Measurements from ENCODE around the gene LMX1B. TPM values are rescaled to one million over a fixed set of nuclear protein-coding genes. Genes with fewer than 3 reads are reported as not detected.

The LMX1B gene
- total and polyA plus RNA-seq, 2 of the 4 experiments (the other 2 are of a cell fraction), result not detected

DNA sequence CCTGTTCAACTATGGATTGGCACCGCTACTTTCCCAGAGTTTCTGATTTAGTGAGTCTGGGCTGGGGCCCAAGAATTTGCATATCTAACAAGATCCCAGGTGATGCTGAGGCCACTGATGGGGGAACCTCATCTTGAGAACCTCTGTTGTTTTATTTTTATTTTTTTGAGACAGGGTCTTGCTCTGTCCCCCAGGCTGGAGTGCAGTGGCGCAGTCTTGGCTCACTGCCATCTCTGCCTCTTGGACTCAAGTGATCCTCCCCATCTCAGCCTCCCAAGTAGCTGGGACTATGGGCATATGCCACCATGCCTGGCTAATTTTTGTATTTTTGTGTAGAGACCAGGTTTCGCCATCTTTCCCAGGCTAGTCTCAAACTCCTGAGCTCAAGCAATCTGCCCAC is 35.7 kb downstream of the LMX1B start:
- Histone ChIP-seq H3K27me3 (ENCODE audit: control insufficient read depth, insufficient read depth, low read length) (peaks cover 95% of the 10 kb centered on the region), H4K5ac (ENCODE audit: low read depth, low read length) (no peak overlapping the region), H2BK120ac (ENCODE audit: low read depth, low read length) (no peak overlapping the region), H4K20me1 (ENCODE audit: insufficient read depth, low read length) (no peaks in the 10 kb centered on the region; the same call in 1 of the 2 replicates), H2BK20ac (ENCODE audit: low read depth, low read length) (no peak overlapping the region), H2BK5ac (ENCODE audit: low read depth, low read length, poor library complexity, severe bottlenecking) (no peak overlapping the region), H3K9me3 (ENCODE audit: control insufficient read depth, insufficient read depth, low read length) (no peaks in the 10 kb centered on the region), H3K4ac (ENCODE audit: low read depth, low read length) (no peak overlapping the region), H3K4me2 (ENCODE audit: low read depth, low read length) (no peak overlapping the region), H3K4me3 (ENCODE audit: insufficient read depth, low read depth, low read length) (no peak overlapping the region), H3K27ac (ENCODE audit: insufficient read depth, low read length) (no peak overlapping the region), H4K91ac (ENCODE audit: insufficient read depth, low read depth, low read length) (no peak overlapping the region), H4K8ac (ENCODE audit: low read depth in 2 of 2, low read length in 2 of 2) (no peak overlapping the region), H3K14ac (replicated peaks; ENCODE audit: low read depth, low read length) (no peak overlapping the region), H3K23ac (ENCODE audit: low read depth, low read length) (no peak overlapping the region), H2AK9ac (replicated peaks; ENCODE audit: low read depth, low read length, poor library complexity) (no peak overlapping the region), H2AK5ac (ENCODE audit: low read depth, low read length) (no peak overlapping the region), H3K36me3 (ENCODE audit: control insufficient read depth, insufficient read depth, low read length) (no peaks in the 10 kb centered on the region), H3K79me1 (ENCODE audit: low read depth in 1 of 2, low read length in 2 of 2) (no peaks in the 10 kb centered on the region), H3K18ac (ENCODE audit: low read depth, low read length) (no peak overlapping the region), H3K4me1 (ENCODE audit: control insufficient read depth, insufficient read depth, low read length) (no peaks in the 10 kb centered on the region), H2BK15ac (ENCODE audit: low read depth, low read length) (no peak overlapping the region), H2AFZ (replicated peaks; ENCODE audit: low read length, poor library complexity) (no peak overlapping the region), H3K9ac (ENCODE audit: low read depth, low read length) (no peak overlapping the region), H3K56ac (ENCODE audit: extremely low read depth, insufficient read depth, low read length) (no peak overlapping the region), H3K9me1 (ENCODE audit: insufficient read depth, low read length) (no peaks in the 10 kb centered on the region)
- no peak for ATAC-seq (ENCODE audit: low read depth)
- in situ Hi-C loops (cut with MboI; ENCODE audit: low sequenced_read_pairs), result no loop called here
- ChIA-PET CTCF (no interaction called here), POLR2A (ENCODE audit: unreplicated experiment) (no interaction called here)
- no TSS peak for BruUV-seq (replicated peaks)
- dilution Hi-C loops (cut with HindIII; ENCODE audit: low sequenced_read_pairs, unreplicated experiment), result no loop called here
- no peak for DNase-seq
- WGBS, 2 experiments (ENCODE audit: extremely low coverage in 2 of 2, insufficient read length in 1 of 2), result 60% methylated on average over 1 of the region's 3 CpGs; no CpG with 5 or more reads in 1 of the 2 experiments
- intact Hi-C loops (cut with micrococcal nuclease), result no loop called here
- TF ChIP-seq CHD1 (IDR thresholded peaks at IDR 0.05; ENCODE audit: low read depth, low read length) (no peak), NFE2L2 (IDR thresholded peaks at IDR 0.05; ENCODE audit: low read depth, low read length) (no peak), MXI1 (IDR thresholded peaks at IDR 0.05; ENCODE audit: borderline replicate concordance, low read depth, low read length) (no peak), MAFK (IDR thresholded peaks at IDR 0.05; ENCODE audit: low read depth, low read length) (no peak), BHLHE40 (IDR thresholded peaks at IDR 0.05; ENCODE audit: low read depth, low read length) (no peak), POLR2A (IDR thresholded peaks at IDR 0.05; ENCODE audit: low read depth, low read length) (no peak)
- TF ChIP-seq, protein P1, sequence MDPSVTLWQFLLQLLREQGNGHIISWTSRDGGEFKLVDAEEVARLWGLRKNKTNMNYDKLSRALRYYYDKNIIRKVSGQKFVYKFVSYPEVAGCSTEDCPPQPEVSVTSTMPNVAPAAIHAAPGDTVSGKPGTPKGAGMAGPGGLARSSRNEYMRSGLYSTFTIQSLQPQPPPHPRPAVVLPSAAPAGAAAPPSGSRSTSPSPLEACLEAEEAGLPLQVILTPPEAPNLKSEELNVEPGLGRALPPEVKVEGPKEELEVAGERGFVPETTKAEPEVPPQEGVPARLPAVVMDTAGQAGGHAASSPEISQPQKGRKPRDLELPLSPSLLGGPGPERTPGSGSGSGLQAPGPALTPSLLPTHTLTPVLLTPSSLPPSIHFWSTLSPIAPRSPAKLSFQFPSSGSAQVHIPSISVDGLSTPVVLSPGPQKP (IDR thresholded peaks at IDR 0.05; ENCODE audit: borderline replicate concordance, low read depth, low read length), result no peak
- TF ChIP-seq, protein P2, sequence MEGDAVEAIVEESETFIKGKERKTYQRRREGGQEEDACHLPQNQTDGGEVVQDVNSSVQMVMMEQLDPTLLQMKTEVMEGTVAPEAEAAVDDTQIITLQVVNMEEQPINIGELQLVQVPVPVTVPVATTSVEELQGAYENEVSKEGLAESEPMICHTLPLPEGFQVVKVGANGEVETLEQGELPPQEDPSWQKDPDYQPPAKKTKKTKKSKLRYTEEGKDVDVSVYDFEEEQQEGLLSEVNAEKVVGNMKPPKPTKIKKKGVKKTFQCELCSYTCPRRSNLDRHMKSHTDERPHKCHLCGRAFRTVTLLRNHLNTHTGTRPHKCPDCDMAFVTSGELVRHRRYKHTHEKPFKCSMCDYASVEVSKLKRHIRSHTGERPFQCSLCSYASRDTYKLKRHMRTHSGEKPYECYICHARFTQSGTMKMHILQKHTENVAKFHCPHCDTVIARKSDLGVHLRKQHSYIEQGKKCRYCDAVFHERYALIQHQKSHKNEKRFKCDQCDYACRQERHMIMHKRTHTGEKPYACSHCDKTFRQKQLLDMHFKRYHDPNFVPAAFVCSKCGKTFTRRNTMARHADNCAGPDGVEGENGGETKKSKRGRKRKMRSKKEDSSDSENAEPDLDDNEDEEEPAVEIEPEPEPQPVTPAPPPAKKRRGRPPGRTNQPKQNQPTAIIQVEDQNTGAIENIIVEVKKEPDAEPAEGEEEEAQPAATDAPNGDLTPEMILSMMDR (conservative IDR thresholded peaks at IDR 0.05; ENCODE audit: low read depth, low read length), result no peak

Measured in IMR-90 (cell line).